Measurements from ENCODE around the gene AIFM1.

The AIFM1 gene

DNA sequence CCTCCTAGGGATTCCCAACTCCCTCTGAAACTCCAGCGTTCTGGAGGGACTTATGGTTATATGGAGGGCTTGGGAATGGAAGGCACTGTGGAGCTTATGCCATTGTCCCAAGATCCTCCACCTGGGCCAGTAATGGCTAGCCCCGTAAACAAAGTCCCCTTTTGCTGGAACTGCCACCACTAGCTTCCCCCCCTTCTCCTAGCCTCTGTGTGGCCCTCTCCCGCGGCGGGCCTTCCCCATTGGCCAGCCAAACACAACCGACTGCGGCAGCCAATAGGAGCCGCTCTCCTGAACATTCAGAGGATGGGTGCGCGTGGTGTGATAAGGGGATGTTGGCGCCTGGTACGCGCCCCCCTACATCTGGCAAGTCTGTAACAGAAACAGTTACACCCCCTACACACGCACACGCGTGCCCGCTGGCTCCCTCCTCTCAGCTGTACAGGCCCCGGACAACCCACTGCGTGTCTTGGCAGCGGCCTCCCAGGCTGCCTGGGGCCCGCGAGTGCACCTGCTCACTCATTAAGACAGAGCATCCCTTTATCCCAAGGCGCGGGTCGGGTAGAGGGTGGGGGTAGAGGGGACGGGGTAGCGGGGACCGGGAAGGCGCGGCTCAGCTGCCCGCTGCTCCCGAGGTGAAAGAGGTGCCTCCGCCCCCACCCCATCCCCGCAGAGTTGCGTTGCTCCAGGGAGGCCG is 5.3 kb upstream of the AIFM1 start:
- peak; percentile 47 for DNase-seq

DNA sequence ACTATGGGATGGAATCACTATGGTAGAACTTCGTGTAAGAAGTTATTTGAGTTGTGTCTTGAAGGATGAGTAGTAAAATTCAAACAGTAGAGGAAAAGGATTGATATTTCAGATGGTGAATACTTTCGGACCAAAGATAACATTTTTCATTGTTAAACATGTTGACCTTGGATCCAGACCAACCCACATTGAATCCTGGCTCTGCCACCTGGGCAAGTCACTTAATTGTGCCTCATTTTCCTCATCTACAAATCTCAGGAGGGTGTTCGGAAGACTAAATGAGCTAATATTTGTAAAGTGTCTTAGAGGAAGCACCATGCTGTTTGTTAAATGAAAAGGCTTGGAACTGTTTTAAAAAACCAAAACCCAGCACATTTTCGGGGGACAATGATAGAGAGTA is 1.4 kb upstream of the AIFM1 start:
- DNase-seq, result no peak

DNA sequence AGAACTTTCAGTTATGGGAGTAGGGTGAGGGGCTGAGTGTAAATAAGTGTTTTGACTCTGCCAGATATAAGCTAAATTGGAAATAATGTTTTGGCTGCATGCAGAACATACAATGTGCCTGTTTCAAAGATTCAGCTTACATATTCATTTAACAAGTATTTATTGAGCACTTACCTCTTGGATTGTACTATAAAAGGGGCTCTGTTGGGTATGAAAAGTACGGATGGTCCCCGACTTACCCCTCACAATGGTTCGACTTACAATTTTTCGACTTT is 799 bp upstream of the AIFM1 start:
- no peak for DNase-seq

DNA sequence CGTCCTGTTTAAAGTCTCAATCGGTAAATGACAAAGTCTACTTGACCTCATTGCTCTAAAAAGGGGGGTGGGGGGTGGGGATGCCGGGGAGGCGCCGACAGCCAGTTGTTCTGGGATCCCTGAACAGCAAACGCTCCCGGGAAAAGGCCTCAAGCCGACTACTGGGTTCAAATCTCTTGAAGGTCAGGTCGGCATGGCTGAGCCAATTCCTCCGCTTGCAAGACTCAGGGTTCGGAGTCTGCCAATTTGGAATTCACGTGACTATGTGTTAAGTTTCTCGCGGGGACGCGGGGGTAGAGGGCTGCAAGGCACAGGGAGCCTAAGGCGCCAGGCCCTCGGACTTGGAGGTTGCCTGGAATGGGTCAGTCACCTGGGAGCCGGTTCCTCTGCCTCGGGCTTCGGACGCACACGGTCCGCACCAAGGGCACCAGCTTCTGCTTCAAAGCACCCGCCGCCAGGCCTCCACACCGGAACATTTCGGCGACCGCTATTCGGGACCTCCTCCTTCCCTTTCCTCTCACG is 399 bp downstream of the AIFM1 start:
- no peak for DNase-seq

DNA sequence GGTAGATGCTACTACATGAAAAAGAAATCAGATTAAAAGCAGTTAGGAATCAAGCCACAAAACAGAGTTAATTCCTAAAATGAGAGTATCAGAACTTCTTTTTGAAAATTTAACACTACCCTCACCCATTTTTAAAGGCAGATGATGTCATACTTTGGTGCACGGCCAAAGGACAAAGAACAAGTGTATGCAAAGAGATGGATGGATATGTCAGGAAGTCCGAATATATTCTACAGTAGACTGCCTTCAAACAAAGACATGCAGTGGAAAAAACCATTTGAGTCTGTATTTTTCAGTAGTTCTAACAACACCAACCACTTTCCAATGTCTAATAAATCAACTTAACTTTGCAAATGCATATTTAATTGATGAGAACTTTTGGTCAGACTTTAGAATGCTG is 2.2 kb downstream of the AIFM1 start:
- DNase-seq, result no peak

DNA sequence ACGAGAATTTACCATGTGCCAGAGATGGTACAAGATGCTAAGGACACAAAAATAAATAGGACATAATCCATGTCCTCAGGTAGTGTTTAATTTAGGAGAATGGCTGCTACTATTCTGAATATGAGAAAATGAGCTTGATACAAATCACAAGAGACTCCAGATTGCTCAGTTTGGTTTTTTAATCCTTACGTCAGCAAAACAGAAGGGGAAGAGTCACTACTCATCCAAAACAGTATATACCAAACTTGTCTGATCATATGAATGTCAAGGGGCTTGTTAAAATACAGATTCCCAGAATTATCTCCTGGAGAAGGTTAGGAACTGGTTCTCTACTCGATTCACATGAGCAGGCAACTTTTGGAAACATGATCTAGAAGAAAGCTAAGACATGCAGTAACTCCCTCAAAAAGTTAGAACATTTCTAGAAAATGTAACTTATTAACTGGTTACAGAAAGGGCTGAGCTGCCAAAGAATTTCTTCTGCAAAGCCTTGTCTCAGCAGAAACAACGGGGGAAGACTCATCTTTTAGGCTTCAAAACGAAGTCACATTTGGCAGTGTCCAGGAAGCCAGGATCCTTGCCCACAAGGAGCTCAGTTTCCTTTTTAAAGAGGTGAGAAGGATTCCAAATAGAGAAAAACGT is 3.4 kb downstream of the AIFM1 start:
- DNase-seq, result no peak

DNA sequence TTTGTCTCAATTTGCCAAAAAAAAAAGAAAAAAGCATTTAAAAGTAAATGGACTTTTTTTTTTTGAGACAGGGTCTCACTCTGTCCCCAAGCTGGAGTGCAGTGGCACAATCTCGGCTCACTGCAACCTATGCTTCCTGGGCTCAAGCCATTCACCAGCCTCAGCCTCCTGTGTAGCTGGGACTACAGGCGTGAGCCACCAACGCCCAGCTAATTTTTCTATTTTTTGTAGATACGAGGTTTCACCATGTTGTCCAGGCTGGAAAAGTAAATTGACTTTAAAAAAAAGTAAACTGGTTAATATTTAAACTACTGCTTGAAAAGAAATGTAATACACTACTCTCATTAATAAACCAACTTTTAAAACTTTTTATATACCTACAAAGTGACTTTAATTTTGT is 5.9 kb downstream of the AIFM1 start:
- no peak for DNase-seq

DNA sequence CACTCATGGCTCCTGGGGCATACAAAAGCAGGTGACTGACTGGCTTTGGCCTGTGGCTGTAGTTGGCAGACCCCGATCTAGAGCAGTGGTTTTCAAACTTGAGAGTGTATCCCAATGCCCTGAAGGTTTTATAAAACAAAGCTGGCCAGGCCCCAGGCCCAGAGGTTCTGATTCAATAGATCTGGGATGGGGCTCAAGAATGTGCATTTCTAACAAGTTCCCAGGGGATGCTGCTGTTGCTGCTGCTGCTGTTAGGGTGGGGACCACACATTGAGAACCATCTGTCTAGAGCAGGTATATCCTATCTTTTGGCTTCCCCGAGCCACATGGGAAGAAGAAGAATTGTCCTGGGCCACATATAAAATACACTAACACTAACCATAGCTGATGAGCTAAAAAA is 7.3 kb downstream of the AIFM1 start:
- no peak for DNase-seq

DNA sequence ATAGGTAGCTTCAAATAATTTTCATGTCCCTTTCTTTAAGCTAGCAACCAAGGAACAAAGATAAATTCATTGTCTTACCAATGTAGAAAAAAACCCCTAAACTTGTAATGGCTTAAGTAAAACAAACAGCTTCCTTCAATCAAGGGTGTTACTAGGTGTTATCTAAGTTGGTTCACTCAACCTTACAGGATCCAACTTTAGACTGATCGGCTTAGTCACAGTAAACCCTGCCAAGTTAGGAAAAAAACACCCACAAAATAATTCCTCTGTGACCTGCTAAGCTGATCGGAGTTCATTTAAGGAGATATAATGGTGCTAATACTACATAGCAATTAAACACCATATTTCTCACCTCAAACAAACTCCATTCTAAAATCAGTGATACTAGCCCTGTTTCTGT is 10.1 kb downstream of the AIFM1 start:
- DNase-seq, result no peak

DNA sequence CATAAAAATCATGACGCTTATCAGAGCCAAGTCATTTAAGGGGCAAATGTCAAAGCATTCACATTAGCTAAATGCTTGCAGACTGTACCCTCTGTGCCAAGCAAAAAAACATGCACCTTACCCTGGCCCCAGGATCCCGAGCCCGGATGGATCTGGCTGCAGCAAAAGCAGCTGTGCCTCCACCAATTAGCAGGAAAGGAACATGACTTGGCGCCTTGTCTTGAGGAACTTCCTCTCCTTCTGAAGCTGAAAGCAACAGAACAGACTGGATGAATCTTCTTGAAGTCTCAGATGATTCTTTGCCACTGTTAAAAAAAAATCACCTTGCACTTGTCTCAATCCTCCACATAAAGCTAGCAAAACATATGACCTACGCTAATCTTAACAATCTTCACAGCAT is 18.0 kb downstream of the AIFM1 start:
- DNase-seq, result no peak

DNA sequence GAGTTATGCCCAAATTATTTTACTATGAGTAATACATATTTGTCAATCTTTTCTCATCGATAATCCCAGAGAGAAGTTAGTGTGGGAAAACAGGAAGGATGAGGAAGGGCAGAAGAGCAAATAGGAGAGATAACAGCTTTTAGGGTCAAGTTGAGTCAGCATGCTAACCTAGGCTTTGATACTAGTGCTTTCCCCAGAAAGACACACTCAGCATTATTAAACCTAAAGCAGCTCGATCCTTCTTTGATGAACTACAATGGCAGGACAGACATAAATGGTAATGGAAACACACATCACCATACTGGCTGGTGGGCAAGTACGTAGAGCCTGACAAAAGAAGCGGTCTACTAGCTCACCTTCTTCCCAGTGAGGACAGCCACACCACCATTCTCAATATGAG is 20.5 kb downstream of the AIFM1 start:
- DNase-seq, result peak; percentile 2

DNA sequence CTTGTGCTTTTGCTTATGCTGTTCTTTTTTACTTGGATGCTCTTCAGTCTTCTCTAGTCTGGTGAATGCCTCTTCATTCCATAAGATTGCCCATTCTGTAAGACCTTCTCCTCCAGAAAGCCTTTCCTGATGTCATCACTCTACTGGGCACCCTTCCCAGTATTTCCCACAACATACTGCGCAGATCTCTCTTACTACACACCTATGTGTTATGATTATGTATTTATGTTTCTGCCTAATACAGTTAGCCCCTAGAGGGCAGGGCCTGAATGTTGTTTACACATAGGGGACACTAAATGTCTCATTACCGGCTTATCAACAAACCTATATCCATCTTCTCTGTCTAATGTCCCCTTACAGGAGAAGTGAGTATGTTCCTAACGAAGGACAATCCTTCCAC is 21.1 kb downstream of the AIFM1 start:
- peak; percentile 37 for DNase-seq

DNA sequence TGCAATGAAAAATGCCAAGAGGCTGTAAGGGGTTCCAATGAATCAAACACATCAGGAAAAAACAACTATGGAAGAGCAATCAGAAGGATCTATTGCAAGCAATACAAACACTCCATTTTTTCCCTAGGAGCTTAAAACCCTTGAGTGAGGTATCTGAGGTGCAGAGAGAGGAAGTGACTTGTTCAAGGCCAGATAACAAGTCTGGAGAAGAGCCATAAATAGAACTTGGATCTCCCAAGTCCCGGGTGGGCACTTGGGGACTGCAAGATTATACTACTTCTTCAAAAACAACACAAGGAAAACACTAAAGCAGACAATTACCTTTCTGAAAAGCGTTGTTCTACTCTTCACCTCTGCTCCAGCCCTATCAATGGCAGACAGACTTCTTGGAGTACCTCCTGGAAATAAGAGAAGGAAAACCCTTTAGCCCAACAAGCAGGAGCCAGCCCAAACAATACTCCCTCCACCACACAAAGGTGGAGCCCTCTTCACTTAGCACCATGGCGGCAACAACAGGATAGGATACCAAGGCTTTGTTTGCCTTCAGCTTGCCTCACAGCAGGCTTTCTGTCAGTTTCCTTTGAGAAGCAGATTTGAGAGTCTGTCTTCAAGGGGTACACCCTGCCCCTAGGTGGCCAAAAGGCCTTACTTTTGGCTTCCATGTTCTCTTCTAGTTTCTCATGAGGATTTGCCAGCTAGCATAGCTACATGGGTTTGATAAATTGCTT is 26.0 kb downstream of the AIFM1 start:
- no peak for DNase-seq

DNA sequence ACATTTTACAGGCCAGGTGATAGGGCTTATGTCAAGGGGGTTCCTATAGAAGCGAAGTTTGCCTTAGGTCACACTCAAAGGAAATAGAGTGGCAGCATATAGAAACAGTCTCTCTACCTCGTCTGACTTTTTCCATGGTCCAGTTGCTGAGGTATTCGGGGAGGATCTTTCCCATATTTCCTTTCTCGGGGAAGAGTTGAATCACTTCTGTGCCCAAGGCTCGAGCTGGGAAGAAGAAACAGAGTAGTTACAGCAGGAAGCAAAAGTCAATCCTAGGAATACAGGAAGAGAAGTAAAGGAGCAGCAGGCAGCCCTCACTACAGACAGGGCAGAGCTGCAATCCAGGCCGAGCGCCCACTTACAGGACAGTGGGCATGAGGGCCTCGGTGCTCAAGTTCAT is 28.7 kb downstream of the AIFM1 start:
- no peak for DNase-seq

DNA sequence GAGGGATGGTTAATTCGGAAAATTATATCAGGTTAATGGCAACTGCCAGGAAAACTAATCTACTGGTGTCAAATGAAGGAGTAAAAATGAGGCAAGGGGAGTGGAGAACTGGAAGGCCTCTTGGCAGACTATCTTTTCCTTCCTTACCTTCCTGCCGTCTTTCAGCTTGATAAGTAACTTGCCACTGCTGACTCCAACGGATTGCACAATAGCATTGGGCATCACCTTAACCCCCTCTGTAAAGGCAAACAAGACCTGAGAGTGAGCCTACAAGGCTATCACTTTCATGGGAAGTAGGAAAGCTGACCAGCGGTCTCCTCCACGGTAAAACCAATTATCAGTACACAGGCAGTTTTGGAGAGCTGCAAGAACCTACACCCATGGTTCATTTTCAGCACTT is 29.1 kb downstream of the AIFM1 start:
- DNase-seq, result no peak

DNA sequence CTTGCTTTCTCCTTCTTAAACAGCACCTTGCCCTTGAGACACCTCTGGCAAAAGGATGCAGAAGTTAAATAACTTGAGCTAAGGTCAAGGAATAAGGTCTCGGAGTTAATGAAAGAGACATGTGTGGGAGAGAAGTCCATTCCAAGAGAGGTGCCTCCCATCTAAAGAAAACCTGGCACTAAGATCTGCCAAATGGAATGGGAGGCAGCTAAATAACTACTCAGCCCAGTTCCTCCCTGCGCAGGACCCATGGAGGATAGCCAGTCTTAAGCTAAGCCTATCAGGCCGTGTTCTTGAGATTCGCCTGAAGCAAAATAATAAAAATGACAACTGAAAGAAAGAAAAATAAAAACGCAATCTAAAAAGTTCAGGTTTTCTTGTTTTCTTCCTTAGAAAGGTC is 34.7 kb downstream of the AIFM1 start:
- DNase-seq, result no peak

DNA sequence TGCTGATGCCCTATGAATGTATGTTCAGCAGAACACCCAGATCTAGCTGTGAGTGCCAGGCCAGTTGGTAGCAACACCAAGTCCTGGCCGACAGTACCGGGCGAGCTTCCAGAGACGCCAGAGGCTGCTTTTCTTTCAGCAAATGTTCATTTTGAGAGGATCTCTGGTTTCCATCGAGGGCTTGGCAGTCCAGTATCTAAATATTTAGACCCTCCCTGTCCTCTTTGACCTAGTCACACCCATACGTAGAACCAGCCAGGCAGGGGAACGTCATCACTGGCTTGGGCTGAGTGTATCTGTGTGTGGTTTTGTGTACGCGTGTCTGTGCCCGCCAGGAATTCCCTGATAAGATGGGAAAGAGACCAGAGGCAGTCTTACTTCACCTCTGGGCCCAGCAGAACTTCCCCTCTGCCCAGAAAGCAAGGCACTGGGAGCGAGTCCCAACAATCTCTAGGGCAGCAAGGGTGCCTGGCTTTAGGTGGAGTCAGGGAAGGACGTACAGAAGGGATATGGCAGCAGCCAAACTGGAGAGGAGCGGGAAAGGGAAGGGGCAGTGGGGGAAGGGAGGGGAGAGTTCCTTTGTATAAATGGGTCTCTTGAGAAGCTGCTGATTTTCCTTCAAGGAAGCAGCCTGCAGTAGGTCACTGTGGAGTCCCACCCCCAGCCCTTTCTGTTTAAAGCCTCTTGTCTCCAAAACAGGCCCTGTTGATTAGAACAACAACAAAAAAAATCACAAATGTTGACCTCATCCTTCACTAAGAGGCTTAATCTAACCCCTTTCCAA is 40.4 kb downstream of the AIFM1 start:
- no peak for DNase-seq

DNA sequence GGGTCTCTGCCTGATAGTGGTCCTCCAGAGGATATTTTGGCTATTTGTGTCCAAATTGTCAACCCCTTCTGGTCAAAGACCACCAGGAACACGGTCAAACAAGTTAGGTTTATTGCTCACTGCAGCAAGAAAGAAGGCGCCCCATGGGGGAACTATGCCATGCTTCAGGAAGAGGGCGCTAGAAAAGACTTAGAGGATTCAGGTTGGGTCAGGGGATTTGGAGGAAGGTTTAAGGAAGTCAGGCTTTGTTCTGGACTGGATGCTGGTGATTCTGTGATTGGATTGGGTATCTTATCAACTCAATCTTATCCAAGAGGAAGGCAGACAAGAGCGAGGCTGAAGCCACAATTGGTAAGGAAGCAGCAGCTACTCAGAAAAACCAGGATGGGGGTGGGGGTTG is 41.1 kb downstream of the AIFM1 start:
- DNase-seq, result no peak

DNA sequence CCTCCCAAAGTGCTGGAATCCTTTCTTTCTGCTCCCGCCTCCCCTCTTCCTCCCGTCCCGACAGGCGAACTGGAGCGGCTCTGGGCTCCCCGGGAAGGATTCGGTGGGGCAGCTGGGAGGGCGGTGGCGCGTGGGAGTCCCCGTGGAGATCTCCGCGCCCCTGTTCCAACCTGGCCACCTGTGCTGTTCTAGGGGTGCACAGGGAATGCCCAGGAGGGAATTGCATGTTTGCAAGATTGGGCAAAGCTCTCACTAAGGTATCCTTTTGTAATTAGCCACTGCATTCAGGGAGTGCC is 44.2 kb downstream of the AIFM1 start:
- no peak for DNase-seq

DNA sequence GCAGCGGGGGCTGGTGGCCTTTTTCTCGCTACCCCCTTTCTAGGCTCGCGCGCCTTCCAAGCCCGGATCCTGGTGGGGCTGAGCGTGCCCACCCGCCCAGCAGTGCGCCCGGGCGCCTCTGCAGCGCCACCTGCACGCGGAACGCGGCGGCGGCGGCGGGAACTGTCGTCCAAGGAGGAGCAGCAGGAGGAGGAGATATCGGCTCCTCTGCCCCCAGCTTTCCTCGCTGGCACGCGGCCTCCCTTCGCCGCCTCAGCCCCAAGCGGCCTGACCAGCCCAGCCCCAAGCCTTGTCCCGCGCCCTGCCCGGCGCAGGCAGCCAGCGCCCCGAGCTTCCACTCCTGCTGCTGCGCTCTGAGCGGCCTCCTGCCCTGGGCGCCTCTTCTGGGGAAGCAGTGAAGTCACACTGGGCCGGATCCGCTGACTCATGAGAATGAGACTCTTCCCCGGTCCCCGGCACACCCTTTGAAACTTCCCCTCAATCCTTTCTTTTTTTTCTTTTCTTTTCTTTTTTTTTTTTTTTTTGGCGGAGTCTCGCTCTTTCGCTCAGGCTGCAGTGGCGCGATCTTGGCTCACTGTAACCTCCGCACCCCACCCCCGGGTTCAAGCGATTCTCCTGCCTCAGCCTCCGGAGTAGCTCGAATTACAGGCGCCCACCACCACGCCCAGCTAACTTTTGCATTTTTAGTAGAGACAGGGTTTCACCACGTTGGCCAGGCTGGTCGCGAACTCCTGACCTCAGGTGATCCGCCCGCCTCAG is 44.7 kb downstream of the AIFM1 start:
- DNase-seq, result peak; percentile 80

DNA sequence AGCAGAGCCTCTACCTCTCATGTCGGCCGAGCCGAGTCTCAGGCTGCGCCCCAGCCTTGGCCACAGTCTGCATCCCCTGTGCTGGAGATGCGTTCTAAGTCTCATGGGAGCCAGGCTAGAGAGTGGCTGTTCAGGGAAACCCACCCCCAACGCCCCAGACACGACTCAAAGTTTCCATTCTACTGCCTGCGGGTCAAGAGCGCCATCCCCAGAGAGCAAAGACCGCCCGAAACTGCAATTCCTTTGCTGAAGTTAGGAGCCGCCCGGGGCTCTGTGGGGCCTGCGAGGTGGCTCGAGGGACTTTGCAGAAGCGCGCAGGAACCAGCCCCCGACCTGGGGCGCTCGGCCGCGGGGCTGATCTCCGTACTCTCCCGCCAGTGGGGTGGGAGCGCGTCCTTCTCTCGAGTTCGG is 45.3 kb downstream of the AIFM1 start:
- no peak for DNase-seq

DNA sequence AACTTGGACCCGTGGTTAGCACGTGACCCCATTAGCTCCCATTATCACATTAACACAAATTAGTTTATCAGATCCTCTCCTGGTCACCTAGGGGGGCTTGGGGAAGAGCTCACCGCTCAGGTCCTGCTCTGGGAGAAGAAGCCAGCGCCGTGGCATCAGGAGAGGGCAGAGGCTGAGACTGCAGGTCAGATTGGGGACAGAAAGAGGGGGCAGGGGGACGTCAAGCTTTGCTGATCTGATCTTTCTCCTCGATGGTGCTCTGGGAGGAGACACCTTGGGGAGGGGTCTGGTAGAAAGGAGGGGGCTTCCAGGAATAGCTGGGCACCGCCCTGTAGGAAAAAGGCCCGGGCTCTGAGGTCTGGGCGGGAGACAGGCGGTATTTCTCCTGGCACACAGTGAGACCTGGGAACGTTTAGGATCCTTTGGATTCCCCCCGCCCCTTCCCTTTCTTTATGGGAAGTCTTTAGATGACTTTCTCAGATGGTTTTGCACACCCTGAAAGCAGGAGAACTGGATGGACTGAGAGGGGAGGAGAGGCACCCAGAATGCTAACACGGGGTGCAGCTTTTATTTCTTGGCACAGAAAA is 46.2 kb downstream of the AIFM1 start:
- DNase-seq, result no peak
